HEK293 (cell line): ENCODE data around the gene EPHX1.
A peak's percentile ranks its signal among the peaks of the same experiment; 100 is the strongest.

Experiments used
- CTCF ChIA-PET: fragments of 350-600 bp; formaldehyde crosslinking; extraction: SDS; loops from one replicate; lab custom pipeline; 2021; ENCODE audit warnings: antibody characterized with exemption; lab: Yijun Ruan, JAX
- POLR2A ChIA-PET: fragments of 300-600 bp; formaldehyde crosslinking; extraction: SDS; loops from one replicate; lab custom pipeline; 2020; ENCODE audit warnings: antibody characterized with exemption, inconsistent platforms; lab: Yijun Ruan, JAX
- H3K27ac ChIP-seq: fragments of 200-500 bp; sonication (Bioruptor generic); 2 replicates; pipeline ENCODE4 v1.5.1; 2014; ENCODE audit warnings: low read depth, low read length, control low read depth, inconsistent platforms; ENCODE audit errors: extremely low read depth
- H3K36me3 ChIP-seq, 2 experiments: fragments of 200-500 bp in 1 of 2; sonication (Bioruptor generic) in 1 of 2; 1 replicate in 1 of 2; 2 replicates in 1 of 2; pipeline ENCODE4 v1.5.1; 2014 to 2017; ENCODE audit warnings: inconsistent platforms in 2 of 2, low read length in 2 of 2; ENCODE audit not compliant: control insufficient read depth in 2 of 2, insufficient read depth in 1 of 2
- H3K4me1 ChIP-seq: fragments of 200-500 bp; sonication (Bioruptor generic); 2 replicates; pipeline ENCODE4 v1.5.1; 2014; ENCODE audit warnings: mild to moderate bottlenecking, low read length, inconsistent platforms; ENCODE audit not compliant: control insufficient read depth, insufficient read depth
- H3K4me3 ChIP-seq: 2 replicates; pipeline ENCODE4 v1.5.1; 2011; ENCODE audit warnings: low read depth, mild to moderate bottlenecking, control low read depth, low read length, moderate library complexity
- H3K9me3 ChIP-seq: fragments of 200-500 bp; sonication (Bioruptor generic); 2 replicates; pipeline ENCODE4 v1.5.1; 2014; ENCODE audit warnings: low read depth, low read length, inconsistent platforms; ENCODE audit not compliant: control insufficient read depth, insufficient read depth
- IKZF3 ChIP-seq: fragments of 450-650 bp; IDR thresholded peaks from 2 replicates; pipeline ENCODE4 v1.5.0; 2018; ENCODE audit warnings: missing biosample characterization, mild to moderate bottlenecking, missing genetic modification characterization, moderate library complexity
- PRDM10 ChIP-seq: fragments of 450-650 bp; formaldehyde crosslinking; IDR thresholded peaks from 2 replicates; pipeline ENCODE4 v1.5.1; 2016; ENCODE audit warnings: missing biosample characterization, missing genetic modification characterization
- ZBTB11 ChIP-seq: fragments of 450-650 bp; formaldehyde crosslinking; conservative IDR thresholded peaks from 2 replicates; pipeline ENCODE4 v1.5.1; 2016; ENCODE audit warnings: low read depth, missing biosample characterization, missing genetic modification characterization
- ZBTB17 ChIP-seq: fragments of 450-650 bp; formaldehyde crosslinking; IDR thresholded peaks from 2 replicates; pipeline ENCODE4 v1.5.1; 2016; ENCODE audit warnings: missing biosample characterization, missing genetic modification characterization
- ZBTB7A ChIP-seq: fragments of 450-650 bp; formaldehyde crosslinking; IDR thresholded peaks from 2 replicates; pipeline ENCODE4 v1.5.1; 2016; ENCODE audit warnings: low read depth, missing biosample characterization, missing genetic modification characterization
- ZFHX2 ChIP-seq: fragments of 450-650 bp; formaldehyde crosslinking; conservative IDR thresholded peaks from 2 replicates; pipeline ENCODE4 v1.5.1; 2016; ENCODE audit warnings: missing biosample characterization, missing genetic modification characterization
- ZFP37 ChIP-seq: fragments of 450-650 bp; formaldehyde crosslinking; IDR thresholded peaks from 2 replicates; pipeline ENCODE4 v1.5.1; 2016; ENCODE audit warnings: missing biosample characterization, missing genetic modification characterization
- ZIC2 ChIP-seq: fragments of 450-650 bp; formaldehyde crosslinking; IDR thresholded peaks from 2 replicates; pipeline ENCODE4 v1.5.1; 2016; ENCODE audit warnings: missing biosample characterization, missing genetic modification characterization
- ZNF112 ChIP-seq: fragments of 450-650 bp; formaldehyde crosslinking; IDR thresholded peaks from 2 replicates; pipeline ENCODE4 v1.5.0; 2017; ENCODE audit warnings: missing biosample characterization, missing genetic modification characterization
- ZNF280C ChIP-seq: fragments of 450-650 bp; formaldehyde crosslinking; IDR thresholded peaks from 2 replicates; pipeline ENCODE4 v1.5.1; 2016; ENCODE audit warnings: missing biosample characterization, missing genetic modification characterization
- ZNF324 ChIP-seq: fragments of 450-650 bp; formaldehyde crosslinking; IDR thresholded peaks from 2 replicates; pipeline ENCODE4 v1.5.1; 2016; ENCODE audit warnings: missing biosample characterization, missing genetic modification characterization
- ZNF423 ChIP-seq: fragments of 450-650 bp; formaldehyde crosslinking; IDR thresholded peaks from 2 replicates; pipeline ENCODE4 v1.5.1; 2016; ENCODE audit warnings: missing biosample characterization, missing genetic modification characterization
- ZNF518A ChIP-seq: fragments of 450-650 bp; formaldehyde crosslinking; conservative IDR thresholded peaks from 2 replicates; pipeline ENCODE4 v1.5.1; 2016; ENCODE audit warnings: low read depth, missing biosample characterization, missing genetic modification characterization
- ZNF544 ChIP-seq: fragments of 450-650 bp; formaldehyde crosslinking; IDR thresholded peaks from 2 replicates; pipeline ENCODE4 v1.5.0; 2017; ENCODE audit warnings: missing biosample characterization, missing genetic modification characterization
- ZNF555 ChIP-seq: fragments of 450-650 bp; formaldehyde crosslinking; conservative IDR thresholded peaks from 2 replicates; pipeline ENCODE4 v1.5.1; 2017; ENCODE audit warnings: missing biosample characterization, mild to moderate bottlenecking, missing genetic modification characterization, inconsistent platforms
- ZNF629 ChIP-seq: fragments of 450-650 bp; formaldehyde crosslinking; IDR thresholded peaks from 2 replicates; pipeline ENCODE4 v1.5.1; 2017; ENCODE audit warnings: missing biosample characterization, missing genetic modification characterization
- ZXDB ChIP-seq: fragments of 450-650 bp; formaldehyde crosslinking; IDR thresholded peaks from 2 replicates; pipeline ENCODE4 v1.5.1; 2016; ENCODE audit warnings: missing biosample characterization, missing genetic modification characterization

Gene EPHX1

GRCh38 chr1:225766967-225767633 lies 42.8 kb upstream of the EPHX1 start (continued):
- TF ChIP-seq PRDM10 (tag by site-specific recombination) (peak; percentile 93), ZNF518A (tag by site-specific recombination) (no peak), ZNF629 (tag by site-specific recombination) (peak; percentile 9; the same call in 1 of the 2 replicates), ZXDB (peak; percentile 20; the same call in 1 of the 2 replicates), ZNF544 (tag by site-specific recombination) (no peak), ZFHX2 (no peak; the same call in 1 of the 2 replicates), IKZF3 (no peak), ZNF555 (no peak), ZNF423 (tag by site-specific recombination) (no peak)

- Histone ChIP-seq H3K36me3 (no peaks in the 10 kb centered on the region), H3K27ac (peak overlapping the region; percentile 29; the same call in 1 of the 2 replicates), H3K4me1 (peaks cover 29% of the 10 kb centered on the region), H3K4me3 (no peak overlapping the region), H3K9me3 (no peaks in the 10 kb centered on the region)
- POLR2A ChIA-PET: interaction anchor here (0.5 to 4.5 kb wide), 11 partner anchors 10 to 259 kb away, joined by 3 to 30 read pairs (median 6); partner anchors contain the start of genes ENAH, SRP9 and TMEM63A
- CTCF ChIA-PET: interaction anchor here (0.6 to 25.5 kb wide), 15 partner anchors 8 to 287 kb away, joined by 3 to 567 read pairs (median 5); partner anchors contain the start of genes ENAH and SRP9
- TF ChIP-seq ZBTB17 (tag by site-specific recombination) (no peak), ZBTB11 (tag by site-specific recombination) (no peak), ZBTB7A (tag by site-specific recombination) (no peak), ZNF112 (tag by site-specific recombination) (no peak), IKZF3 (no peak), ZFP37 (tag by site-specific recombination) (no peak), ZIC2 (peak; percentile 47; the same call in 1 of the 2 replicates), ZNF280C (tag by site-specific recombination) (no peak), ZNF324 (no peak)
Measured at GRCh38 chr1:225767634-225768540, 42.0 kb upstream of the EPHX1 start.
